HL-60/S4 treated with retinoic acid at 250 ng/mL for 4 days and 3 days (cell line): Measurements from ENCODE around the gene C2orf49.

Experiments used
- in situ Hi-C: fragments of 300-500 bp; cut with MboI; formaldehyde crosslinking; loops from 2 replicates; pipeline ENCODE4 v1.7.0; 2022; ENCODE audit warnings: low sequenced_read_pairs

Gene C2orf49

DNA sequence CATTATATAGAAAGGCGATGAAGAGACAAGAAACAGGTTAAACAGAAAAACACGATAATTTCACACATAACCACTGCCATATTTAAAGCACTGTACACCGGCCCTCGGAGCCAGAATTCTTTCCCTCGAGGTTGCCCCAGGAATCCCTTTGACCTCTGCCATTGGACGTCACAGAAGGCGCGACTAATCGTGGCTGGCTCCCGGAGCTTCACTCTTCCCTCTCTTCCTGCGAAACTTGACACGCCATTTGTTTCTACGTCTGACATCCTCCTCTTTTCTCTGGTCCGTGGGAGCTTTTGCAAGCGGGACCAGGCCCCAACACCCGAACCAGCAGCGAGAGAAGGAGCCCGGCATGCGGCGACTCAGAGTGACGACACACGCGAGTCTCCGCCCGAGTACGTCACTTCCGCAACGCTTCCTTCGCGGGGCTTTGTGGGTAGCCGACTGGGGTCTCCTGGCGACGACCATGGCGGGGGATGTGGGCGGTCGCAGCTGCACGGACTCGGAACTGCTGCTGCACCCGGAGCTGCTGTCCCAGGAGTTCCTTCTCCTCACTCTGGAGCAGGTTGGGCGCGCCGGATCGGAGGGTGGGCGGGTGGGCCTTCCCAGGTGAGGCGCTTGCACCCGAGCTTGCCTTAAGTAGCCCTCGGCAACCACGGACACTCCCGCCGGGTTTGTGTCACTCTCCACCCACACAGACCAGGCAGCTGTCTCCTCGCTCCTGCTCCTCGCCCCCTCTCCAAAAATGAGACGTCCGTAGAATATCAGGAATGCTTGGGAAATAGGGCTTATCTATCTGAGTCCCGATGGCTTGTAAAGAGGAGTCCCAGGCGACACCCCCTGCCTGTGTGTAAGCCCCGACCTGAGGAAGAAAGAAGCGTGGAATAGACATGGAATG is at the start of gene C2orf49:
Gene C2orf49 (plus strand): TSS at position 419 of the 898 bp plus-strand sequence. CDS start 48 bp downstream, at position 467.
- in situ Hi-C loops: no loop called here

DNA sequence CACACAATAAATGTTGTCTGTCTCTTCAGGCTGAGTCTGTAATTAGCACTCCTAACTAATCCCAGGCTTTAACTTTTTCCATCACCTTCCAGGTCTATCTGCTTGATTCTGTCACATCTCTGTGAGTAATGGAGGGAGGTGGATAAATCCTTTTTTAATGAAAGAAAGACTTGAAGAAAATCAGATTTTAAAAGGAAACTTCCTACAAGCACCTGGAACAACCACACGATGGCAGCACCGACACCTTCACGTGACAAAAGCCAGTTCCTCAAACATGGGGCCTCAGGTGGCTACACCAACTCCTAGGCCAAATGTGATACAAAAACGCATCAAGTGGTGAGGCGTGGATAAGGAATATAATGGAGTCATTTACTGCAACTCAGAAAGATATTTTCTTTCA is 49.6 kb upstream of the C2orf49 start:
- in situ Hi-C loops: no loop called here

DNA sequence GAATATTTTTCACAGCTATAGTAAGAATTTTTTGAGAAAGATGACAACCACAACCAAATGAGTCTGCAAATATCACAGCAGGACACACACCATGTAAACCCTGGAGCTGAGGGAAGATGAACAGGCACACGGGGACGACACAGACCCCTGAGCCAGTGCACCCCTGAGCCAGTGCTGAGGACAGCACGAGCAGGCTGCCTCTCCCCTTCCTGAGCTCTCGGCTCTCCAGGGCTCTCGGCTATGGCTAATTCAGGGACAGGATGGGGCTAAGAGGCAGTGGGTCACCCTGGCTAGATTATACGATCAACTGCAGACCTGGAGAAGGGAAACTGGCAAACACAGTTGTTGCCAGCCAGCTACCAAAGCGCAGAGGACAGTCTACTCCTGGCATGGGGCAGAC is 49.2 kb upstream of the C2orf49 start:
- in situ Hi-C loops: no loop called here

DNA sequence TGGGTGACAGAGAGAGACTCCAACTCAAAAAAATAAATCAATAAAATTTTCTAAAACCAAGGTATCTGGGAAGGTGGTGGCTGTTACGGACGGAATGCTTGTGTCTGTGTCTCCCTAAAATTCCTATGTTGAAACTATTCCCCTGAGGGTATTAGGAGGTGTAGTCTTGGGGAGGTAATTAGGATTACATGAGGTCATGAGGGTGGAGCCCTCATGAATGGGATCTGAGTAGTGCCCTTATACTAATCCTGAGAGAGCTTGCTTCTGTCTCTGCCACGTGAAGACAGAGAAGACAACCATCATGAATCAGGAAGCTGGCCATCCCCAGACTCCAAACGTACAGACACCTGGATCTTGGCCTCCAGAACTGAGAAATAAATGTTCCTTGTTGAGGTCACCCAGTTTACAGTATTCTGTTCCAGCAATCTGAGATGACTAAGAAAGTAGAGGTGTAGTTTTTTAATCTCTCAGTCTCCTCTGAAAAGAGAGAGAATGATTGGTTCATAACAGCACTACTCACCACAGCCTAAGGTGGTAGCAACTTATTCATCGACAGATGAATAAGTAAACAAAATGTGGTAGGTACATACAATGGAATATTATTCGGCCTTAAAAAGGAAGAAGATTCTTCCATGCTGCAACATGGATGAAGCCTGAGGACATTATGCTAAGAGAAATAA is 46.2 kb upstream of the C2orf49 start:
- in situ Hi-C loops: no loop called here

DNA sequence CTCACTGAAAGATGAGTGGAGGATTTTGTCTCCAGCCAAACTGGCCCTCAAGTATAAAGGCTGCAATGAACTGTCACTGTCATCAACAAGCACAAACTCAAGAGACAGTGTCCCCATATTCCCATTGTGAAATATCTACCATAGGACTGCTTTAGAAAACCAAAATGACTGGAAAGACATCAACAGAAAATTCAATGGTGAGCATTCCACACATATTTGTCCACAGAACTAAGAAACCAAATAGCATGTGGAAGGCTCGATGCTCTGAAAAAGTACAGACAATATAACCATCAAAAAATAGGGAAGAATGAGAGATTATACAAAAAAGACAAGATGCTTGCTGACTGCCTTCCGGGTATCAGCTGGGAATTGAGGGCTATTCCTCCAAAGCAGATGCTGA is 45.4 kb upstream of the C2orf49 start:
- in situ Hi-C loops: no loop called here

DNA sequence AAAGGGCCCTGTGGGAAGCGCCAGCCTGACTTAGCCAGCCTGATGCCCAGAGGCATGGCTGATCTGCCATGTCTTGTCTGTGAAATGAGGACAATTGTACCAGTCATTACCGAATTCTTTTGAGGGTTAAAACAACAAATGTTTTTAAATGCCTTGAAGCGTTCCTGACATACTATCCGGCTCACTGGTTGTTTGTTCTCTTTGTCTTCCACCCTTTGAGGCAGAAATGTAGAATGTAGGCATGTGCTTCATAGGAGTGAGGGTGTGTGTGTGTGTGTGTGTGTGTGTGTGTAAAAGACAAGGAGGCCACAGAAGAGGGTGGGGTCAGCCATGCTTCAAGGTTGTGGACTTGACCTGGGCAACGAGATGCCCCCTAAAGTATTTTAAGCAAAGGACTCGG is 43.3 kb upstream of the C2orf49 start:
- in situ Hi-C loops: no loop called here

DNA sequence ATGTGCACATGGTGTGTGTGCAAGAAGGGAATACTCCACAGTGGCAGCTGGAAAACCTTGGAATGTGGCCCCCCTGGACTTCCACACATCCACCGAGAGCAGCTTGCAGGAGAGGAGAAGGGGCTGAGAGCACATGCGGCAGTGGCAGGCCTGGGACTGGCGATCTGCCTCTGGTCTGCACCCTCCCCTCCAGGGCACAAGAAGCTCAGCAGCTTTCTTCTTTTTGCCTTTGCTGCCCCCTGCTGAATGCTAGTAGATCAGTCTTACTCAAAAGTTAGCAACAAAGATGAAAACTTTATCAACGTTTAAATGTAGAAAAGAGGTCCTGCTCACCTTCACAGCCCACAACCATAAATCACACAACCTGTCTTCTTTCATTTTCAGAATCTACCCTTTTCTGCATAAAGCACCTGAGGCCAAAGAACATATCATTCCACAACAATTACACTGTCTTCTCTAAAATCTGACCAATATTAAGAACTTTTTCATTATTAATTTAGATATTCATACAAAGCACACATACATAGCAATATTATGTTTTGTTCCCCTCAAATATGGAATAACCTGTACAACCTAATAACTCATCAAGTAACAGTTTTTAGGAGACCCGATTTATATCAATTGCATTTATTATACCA is 42.4 kb upstream of the C2orf49 start:
- in situ Hi-C loops: no loop called here

DNA sequence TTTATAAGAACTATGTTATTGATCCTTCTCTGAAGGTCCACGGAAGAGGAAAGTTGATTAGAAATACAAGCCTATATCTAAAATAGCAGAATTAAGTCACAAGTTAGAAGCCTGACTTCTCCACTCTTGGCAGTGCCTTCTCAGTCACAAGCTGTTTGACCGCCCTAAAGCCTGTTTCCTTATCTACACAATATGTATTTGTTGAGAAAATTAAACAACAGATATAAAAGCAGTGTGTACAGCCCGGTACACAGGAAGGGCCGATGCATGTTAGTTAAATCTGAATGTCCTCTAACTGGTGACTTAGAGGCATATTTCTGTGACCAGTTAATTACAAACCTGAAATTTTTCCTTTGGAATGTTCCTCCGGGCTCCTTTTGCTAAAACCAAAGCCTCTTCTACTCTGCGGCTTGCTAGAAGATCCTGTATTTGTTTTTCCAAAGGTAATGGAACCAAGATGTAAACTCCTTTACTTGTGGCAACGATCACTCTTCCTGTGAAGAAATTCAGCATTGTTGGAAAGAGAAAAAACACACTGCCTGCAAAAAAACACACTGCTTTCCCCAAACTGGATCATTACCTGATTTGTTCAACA is 41.2 kb upstream of the C2orf49 start:
- in situ Hi-C loops: no loop called here

DNA sequence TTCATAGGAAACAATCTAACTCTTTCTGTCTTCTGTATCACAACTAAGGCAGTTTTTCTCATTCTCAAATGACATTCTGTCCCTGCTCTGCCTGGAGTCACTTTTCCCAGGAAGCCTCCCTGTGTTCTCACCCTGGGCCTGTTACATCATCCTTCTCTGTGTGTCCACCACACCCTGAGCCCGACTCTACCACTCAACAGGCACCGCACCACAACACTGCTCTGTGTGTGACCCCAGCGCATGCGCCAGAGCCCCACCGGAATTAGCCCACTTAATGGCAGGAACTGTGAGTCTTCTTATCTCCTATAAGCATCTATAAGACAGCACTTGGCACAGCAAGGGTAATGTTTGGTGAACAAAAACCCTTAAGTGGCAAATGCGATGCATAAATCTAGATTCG is 40.1 kb upstream of the C2orf49 start:
- in situ Hi-C loops: no loop called here

DNA sequence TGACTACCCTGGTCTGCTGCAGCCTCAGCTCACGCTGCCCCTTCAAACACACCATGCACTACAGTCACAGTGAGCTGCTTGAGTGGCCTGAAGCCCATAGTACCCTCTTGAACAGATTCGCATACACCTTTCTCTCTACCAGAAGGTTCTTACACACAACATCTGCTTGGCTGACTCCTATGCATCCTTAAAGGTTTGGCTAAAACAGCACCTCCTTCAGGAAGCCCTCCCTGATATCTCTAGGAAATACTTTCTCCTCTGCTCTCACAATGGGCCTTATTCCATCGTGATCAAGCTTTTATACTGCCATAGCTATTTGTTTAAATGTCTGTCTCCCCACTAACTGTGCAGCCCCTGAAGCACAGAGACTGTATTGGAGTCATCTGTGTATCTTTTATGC is 39.3 kb upstream of the C2orf49 start:
- in situ Hi-C loops: no loop called here

DNA sequence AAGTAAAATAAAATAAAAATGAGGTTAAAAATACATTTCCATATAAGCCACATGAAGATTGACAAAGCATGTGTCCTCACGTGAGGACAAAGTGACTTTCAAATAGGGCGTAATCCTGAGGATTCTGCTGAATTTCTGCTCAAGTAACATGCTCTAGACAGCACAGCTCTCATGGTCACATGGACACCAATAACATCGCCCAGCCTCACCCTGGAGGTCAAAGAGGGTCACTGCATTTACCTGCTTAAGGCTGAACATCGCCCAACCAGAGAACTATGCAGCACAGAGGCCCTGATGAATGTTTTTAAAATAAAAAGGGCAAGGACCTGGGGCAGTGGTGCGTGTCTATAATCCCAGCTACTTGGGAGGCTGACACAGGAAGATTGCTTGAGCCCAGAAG is 38.0 kb upstream of the C2orf49 start:
- in situ Hi-C loops: no loop called here

DNA sequence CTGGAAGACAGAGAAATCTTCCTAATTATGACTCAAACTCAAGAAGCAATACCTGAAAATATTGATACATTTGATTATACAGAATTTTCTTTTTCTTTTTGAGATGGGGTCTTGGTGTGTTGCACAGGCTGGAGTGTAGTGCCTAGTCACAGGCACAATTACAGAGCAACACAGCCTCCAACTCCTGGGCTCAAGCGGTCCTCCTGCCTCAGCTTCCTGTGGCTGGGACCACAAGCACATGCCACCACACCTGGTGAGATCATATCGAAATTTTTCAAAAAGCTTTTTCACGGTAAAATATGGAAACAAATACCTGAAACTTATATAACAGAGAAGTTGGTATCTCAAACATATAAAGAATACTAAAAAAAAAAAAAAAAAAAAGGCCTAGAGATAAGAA is 35.7 kb upstream of the C2orf49 start:
- in situ Hi-C loops: no loop called here

DNA sequence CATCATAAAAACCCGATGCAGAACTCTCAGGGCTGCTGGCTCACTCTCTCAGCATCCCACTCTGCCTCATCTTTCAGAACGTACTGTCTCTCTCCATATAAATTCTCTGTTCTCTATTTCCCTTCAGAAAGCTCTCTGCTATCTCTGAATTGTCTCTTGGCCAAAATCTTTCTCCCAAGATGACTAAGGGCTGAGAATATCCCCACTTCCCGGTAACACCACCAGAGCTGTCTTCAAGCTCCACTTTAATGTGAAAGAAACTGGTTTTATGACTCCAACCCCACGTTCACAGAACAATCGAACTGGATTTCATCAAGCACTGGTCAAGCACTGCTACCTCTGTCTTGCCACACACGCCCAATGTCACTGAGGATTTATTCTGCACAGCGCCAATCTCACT is 30.2 kb upstream of the C2orf49 start:
- in situ Hi-C loops: no loop called here

DNA sequence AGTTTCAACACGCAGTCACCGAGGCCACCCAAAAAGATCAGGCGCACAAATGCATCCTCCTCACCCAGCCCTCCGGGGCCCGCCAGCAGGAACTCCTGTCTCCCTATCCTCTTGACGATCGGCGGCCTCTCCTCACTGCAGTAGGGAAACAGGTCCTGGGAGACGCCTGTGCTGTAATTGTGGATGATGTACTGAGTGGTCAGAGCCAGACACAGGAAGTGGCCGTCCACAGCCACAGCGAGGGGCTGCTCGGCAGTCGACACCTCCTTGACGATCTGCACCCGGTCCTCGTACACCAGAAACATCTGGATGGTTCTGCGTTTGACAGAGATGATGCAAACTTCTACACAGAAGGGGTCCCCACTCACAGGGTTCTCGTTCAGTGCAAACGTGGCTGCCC is 29.8 kb upstream of the C2orf49 start:
- in situ Hi-C loops: no loop called here

DNA sequence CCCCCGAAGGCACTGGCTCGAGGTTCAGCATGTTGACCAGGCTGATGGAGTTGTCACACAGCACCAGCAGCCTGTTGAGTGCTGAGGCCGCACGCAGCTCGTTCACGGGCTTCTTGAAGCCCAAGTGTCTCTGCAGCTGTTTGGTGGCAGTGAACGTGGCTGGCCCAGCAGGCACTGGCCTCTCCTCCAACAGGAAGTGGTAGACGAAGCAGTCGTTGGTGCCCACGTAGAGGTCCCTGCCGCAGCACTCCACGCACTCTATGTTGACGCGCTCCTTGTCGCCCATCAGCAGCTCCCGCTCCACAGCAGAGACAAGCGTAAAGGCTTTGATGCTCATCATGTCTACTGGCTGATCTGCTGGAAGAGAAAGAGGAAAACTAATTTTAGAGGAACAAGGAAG is 29.4 kb upstream of the C2orf49 start:
- in situ Hi-C loops: no loop called here

DNA sequence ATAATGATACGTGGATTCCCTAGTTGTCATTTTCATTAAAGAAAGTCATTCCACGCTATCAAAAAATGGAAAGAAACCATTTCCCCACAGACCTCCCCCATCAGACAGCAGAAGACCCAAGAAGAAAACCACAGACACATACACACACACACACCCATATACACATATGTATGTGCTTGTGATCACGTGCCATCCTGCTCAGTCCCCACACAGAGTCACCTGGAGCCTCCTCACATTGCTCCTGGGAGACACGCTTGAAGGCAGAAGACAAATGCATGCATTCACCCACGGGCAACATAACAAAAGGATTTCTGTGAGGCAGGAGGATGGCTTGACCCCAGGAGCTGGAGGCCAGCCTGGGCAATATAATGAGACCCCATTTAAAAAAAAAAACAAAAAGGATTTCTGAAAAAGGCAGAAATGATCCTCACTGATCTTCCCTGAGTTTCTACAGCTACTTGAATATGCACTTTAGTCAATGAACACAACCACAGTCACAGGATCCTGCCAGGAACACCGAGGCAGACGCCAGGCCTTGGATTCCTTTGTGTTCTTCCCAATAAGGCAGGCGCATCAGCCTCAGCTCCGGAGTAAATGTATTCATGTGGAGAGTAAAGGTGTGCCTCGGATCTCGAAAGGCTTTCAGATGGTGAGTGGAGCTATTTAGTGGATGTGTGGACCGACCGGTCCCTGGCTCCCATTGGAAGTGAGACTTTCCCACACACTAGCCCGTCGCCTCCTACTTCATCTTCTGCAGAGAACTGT is 28.8 kb upstream of the C2orf49 start:
- in situ Hi-C loops: no loop called here

DNA sequence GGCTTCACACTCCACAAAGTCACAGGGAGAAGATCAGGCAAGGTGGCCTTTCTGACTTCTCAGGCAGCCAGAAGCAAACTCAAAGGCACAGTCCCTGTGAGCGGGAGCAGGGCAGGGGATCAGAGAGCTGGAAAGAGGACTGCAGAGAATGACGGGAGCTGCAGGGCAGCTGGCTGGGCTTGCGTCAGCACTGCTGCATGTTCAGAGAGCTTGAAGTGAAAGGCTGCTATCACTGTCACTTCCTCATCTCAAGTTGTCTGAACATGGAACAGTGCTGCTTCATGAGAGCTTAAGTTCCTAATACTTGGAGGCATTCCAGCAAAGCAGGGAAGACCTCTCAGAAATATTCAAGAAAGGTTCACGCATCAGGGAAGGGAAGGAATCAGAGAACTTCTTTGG is 28.2 kb upstream of the C2orf49 start:
- in situ Hi-C loops: no loop called here

DNA sequence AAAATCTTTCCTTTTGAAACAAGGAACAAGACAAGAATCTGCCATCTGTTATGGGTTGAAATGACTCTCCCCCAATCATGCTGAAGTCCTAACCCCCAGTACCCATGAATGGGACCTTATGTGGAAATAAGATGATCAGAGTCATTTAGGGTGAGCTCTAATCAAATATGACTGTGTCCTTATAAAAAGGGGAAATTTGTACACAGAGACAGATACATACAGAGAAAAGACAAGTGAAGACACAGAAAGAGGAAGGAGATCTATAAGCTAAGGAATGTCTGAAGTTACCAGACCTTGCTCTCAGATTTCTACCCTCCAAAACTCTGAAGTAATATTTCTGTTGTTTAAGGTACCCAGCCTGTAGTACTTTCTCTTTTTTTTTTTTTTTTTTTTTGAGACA is 23.5 kb upstream of the C2orf49 start:
- in situ Hi-C loops: no loop called here

DNA sequence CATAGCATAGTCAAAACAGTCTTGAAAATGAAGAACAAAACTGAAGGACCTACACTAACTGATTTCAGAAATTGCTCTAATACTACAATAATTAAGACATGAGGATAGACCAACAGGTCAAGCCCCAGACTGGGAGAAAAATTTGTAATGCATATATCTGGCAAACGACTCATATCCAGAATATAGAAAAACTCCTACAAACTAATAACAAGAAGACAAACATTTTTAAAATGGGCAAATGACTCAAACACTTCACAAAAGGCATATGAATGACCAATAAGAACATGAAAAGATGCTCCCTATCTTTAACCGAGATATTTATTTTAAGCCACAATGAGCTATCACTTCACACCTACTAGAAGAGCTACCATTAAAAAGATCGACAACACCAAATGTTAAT is 22.0 kb upstream of the C2orf49 start:
- in situ Hi-C loops: no loop called here

DNA sequence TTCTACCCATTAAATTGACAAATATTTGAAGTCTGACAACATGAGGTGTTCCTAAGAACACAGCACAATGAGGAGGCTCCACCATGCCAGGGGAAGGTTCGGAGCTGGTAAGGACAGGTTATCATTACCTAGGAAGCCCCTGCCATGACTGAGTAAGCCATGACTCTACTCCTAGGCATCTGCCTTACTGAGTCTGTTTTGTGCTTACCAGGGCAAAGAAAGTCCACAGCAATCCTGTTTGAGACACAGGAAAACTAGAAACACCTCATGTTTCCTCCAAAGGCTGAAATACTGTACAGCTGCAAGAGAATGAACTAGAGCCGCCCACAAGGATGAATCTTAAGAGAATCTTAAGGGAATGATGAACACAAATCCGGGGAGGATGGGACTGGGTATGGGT is 19.4 kb upstream of the C2orf49 start:
- in situ Hi-C loops: no loop called here
